ENCODE data around the gene USP40. TPM values are rescaled to one million over a fixed set of nuclear protein-coding genes. Genes with fewer than 3 reads are reported as not detected.

USP40 gene
- total RNA-seq, 1 donor from 2014 or later, result 20.0 TPM

- no peak overlapping the region for H3K27ac ChIP-seq (replicated peaks)
Observed at GRCh38 chr2:233499928-233500327, 66.7 kb downstream of the USP40 start.

GRCh38 chr2:233498126-233498525, 68.5 kb downstream of the USP40 start:
- H3K9me3 ChIP-seq (replicated peaks), result peaks cover 8% of the 10 kb centered on the region
- H3K4me3 ChIP-seq, result no peak overlapping the region
- intact Hi-C loops (cut with micrococcal nuclease), result no loop called here
- H3K36me3 ChIP-seq, result peaks cover 87% of the 10 kb centered on the region
- TF ChIP-seq CTCF (IDR thresholded peaks at IDR 0.05; ENCODE audit: borderline replicate concordance), result no peak
- H3K27ac ChIP-seq (replicated peaks), result no peak overlapping the region
- no peak for DNase-seq
- no peaks in the 10 kb centered on the region for H3K27me3 ChIP-seq (ENCODE audit: low read depth)
- peaks cover 12% of the 10 kb centered on the region for H3K4me1 ChIP-seq

More at GRCh38 chr2:233499928-233500327, 66.7 kb downstream of the USP40 start:
- Histone ChIP-seq H3K4me3 (no peak overlapping the region), H3K4me1 (peaks cover 19% of the 10 kb centered on the region), H3K9me3 (replicated peaks) (peaks cover 22% of the 10 kb centered on the region), H3K36me3 (peaks cover 85% of the 10 kb centered on the region), H3K27me3 (ENCODE audit: low read depth) (no peaks in the 10 kb centered on the region)
- DNase-seq, result no peak
- intact Hi-C loops (cut with micrococcal nuclease), result no loop called here
- TF ChIP-seq CTCF (IDR thresholded peaks at IDR 0.05; ENCODE audit: borderline replicate concordance), result no peak

GRCh38 chr2:233497692-233498091, 68.9 kb downstream of the USP40 start:
- no peaks in the 10 kb centered on the region for H3K27me3 ChIP-seq (ENCODE audit: low read depth)
- H3K27ac ChIP-seq (replicated peaks), result no peak overlapping the region
- peaks cover 87% of the 10 kb centered on the region for H3K36me3 ChIP-seq
- peaks cover 4% of the 10 kb centered on the region for H3K9me3 ChIP-seq (replicated peaks)
- DNase-seq, result no peak
- TF ChIP-seq CTCF (IDR thresholded peaks at IDR 0.05; ENCODE audit: borderline replicate concordance), result no peak
- no peak overlapping the region for H3K4me3 ChIP-seq
- intact Hi-C loops (cut with micrococcal nuclease), result no loop called here
- peaks cover 12% of the 10 kb centered on the region for H3K4me1 ChIP-seq

DNA sequence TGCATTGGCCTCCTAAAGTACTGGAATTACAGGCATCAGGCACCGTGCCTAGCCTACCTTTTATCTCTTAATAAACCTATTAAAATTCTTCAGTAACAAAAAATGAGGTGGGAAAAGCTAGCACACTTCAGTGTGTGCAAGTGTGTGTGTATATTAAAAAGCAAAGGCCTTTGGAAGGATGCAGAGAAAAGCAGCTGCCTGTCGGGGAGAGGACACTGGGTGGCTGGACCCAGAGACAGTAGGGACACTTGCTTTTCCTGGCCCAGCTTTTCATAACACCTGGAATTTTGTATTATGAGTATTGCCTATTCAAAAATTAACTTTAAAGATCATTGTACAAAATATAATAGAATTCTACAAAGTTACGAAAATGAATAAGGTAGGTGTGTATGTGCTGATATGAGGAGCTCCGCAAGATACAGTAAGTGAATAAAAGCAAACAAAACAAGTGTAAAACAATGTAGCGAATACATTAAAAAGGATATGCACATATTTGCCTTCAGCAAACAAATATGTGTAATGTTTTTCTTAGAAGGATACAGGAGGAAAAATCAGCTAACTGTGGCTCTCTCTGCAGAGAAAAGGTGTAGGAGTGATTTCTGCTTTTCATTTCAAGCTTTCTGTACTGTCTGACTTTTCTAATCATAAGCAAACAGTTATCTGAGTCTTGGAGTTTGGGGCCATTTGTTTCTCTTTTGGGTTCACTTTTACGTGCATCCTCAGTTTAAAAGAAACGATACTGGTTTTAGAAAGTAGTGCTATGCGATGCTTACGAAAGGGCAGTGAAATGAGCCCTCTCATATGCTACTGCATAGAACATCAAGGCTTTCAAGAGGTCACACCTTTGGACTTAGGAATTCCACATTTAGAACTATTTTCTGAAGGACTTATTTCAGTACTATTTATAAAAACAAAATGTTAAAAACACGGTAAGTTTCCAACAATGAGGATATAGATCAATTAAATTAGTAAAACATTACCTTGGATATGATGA, 70.8 kb downstream of the USP40 start:
- DNase-seq, result no peak
- TF ChIP-seq CTCF (IDR thresholded peaks at IDR 0.05; ENCODE audit: borderline replicate concordance), result no peak
- intact Hi-C loops (cut with micrococcal nuclease), result no loop called here
- no peaks in the 10 kb centered on the region for H3K27me3 ChIP-seq (ENCODE audit: low read depth)
- no peaks in the 10 kb centered on the region for H3K9me3 ChIP-seq (replicated peaks)
- no peak overlapping the region for H3K4me3 ChIP-seq
- peaks cover 87% of the 10 kb centered on the region for H3K36me3 ChIP-seq
- H3K4me1 ChIP-seq, result no peaks in the 10 kb centered on the region
- H3K27ac ChIP-seq (replicated peaks), result no peak overlapping the region

DNA sequence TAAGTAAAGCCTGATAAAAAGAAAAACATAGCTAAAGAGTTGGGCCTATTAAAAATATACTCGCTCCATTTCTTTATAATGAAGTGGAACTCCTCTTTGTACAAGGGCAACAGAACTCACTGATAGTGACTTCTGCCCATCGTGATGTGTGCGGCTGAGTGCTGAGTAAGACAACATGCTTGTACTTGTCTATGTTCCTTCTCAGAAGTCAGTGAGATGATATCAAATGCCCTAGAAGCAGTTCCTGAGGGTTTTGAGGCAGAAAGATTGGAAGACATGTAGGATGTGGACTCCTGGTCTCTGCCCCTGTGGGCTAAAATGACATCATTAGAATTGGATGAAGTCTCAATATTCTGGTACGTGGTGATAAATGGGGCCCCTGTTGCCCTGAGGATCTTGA, 73.8 kb downstream of the USP40 start:
- H3K4me1 ChIP-seq, result no peaks in the 10 kb centered on the region
- intact Hi-C loops (cut with micrococcal nuclease), result no loop called here
- no peaks in the 10 kb centered on the region for H3K9me3 ChIP-seq (replicated peaks)
- H3K36me3 ChIP-seq, result peaks cover 94% of the 10 kb centered on the region
- no peak for TF ChIP-seq CTCF (IDR thresholded peaks at IDR 0.05; ENCODE audit: borderline replicate concordance)
- no peak for DNase-seq
- no peak overlapping the region for H3K27ac ChIP-seq (replicated peaks)
- no peaks in the 10 kb centered on the region for H3K27me3 ChIP-seq (ENCODE audit: low read depth)
- H3K4me3 ChIP-seq, result no peak overlapping the region
